RWPE2 (cell line): ENCODE measurements around the gene NFASC.

Experiments used
- ATAC-seq: fragments of 200-7000 bp; cut with Tn5 transposase; 3 replicates; pipeline ENCODE4 v1.9.1; 2021; ENCODE audit warnings: low read depth
- DNase-seq: peaks from one replicate; pipeline ENCODE4 v3.0.0-alpha.2; 2020; ENCODE audit warnings: low spot score
- H3K27ac ChIP-seq: fragments of 450-650 bp; 2 replicates; pipeline ENCODE4 v1.5.1; 2017; ENCODE audit warnings: mild to moderate bottlenecking; ENCODE audit not compliant: poor library complexity, severe bottlenecking
- H3K27me3 ChIP-seq: fragments of 250-450 bp; sonication (Bioruptor Pico); 2 replicates; pipeline ENCODE4 v1.5.1; 2021; ENCODE audit warnings: mild to moderate bottlenecking, moderate library complexity; ENCODE audit not compliant: insufficient read depth, poor library complexity, severe bottlenecking
- H3K36me3 ChIP-seq: fragments of 250-450 bp; sonication (Bioruptor Pico); 2 replicates; pipeline ENCODE4 v1.5.1; 2020; ENCODE audit warnings: low read depth, mild to moderate bottlenecking, moderate library complexity
- H3K4me1 ChIP-seq: fragments of 250-450 bp; sonication (Bioruptor Pico); 2 replicates; pipeline ENCODE4 v1.5.1; 2021; ENCODE audit warnings: mild to moderate bottlenecking, moderate library complexity; ENCODE audit not compliant: insufficient read depth, poor library complexity, severe bottlenecking
- H3K4me3 ChIP-seq: fragments of 250-450 bp; sonication (Bioruptor Pico); 2 replicates; pipeline ENCODE4 v1.5.1; 2021; ENCODE audit warnings: mild to moderate bottlenecking, moderate library complexity; ENCODE audit not compliant: severe bottlenecking
- H3K9me3 ChIP-seq: fragments of 250-450 bp; sonication (Bioruptor Pico); 2 replicates; pipeline ENCODE4 v1.5.1; 2021; ENCODE audit warnings: mild to moderate bottlenecking, moderate library complexity; ENCODE audit not compliant: severe bottlenecking
- CTCF ChIP-seq: fragments of 450-650 bp; IDR thresholded peaks from one replicate; pipeline ENCODE4 v1.5.1; 2017; ENCODE audit warnings: mild to moderate bottlenecking, moderate library complexity; ENCODE audit not compliant: poor library complexity, severe bottlenecking

The NFASC gene

GRCh38 chr1:205056956-205057568 lies 186.4 kb downstream of the NFASC start:
- no peaks in the 10 kb centered on the region for H3K27me3 ChIP-seq
- ATAC-seq = no peak
- no peak overlapping the region for H3K27ac ChIP-seq
- no peaks in the 10 kb centered on the region for H3K9me3 ChIP-seq
- no peak for TF ChIP-seq CTCF
- DNase-seq = no peak
- no peaks in the 10 kb centered on the region for H3K36me3 ChIP-seq
- H3K4me3 ChIP-seq = no peak overlapping the region
- H3K4me1 ChIP-seq = no peaks in the 10 kb centered on the region

GRCh38 chr1:205057808-205058575 lies 187.3 kb downstream of the NFASC start:
- Histone ChIP-seq H3K36me3 (no peaks in the 10 kb centered on the region), H3K27ac (no peak overlapping the region), H3K4me3 (no peak overlapping the region), H3K9me3 (no peaks in the 10 kb centered on the region), H3K4me1 (no peaks in the 10 kb centered on the region), H3K27me3 (no peaks in the 10 kb centered on the region)
- no peak for TF ChIP-seq CTCF
- DNase-seq = no peak
- ATAC-seq = no peak

- Histone ChIP-seq H3K27me3 (no peaks in the 10 kb centered on the region), H3K9me3 (no peaks in the 10 kb centered on the region), H3K36me3 (no peaks in the 10 kb centered on the region), H3K4me1 (no peaks in the 10 kb centered on the region), H3K27ac (no peak overlapping the region), H3K4me3 (no peak overlapping the region)
- ATAC-seq = no peak
- TF ChIP-seq CTCF = no peak
- DNase-seq = no peak
These were observed 188.2 kb downstream of the NFASC start for GRCh38 chr1:205058853-205059252.

DNA sequence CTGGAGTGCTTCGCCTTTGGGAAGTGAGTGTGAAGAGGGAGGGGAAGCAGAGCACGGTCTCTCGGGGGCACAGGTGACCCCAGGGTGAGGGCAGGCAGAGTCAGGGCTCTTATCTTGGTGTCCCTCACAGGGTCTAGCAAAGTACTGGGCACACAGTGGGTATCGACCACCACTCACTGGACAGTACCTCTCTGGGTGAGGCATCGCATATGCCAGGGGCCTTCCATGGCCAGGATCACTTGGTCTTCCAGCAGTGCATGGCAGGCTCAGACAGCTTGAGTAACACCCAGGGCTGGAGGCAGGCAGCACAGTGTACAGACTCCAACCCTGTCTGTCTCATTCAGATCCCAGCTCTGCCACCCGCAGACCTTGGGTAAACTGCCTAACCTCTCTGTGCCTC lies 189.0 kb downstream of the NFASC start:
- H3K27ac ChIP-seq = no peak overlapping the region
- no peak overlapping the region for H3K4me3 ChIP-seq
- DNase-seq = no peak
- ATAC-seq = no peak
- H3K9me3 ChIP-seq = no peaks in the 10 kb centered on the region
- H3K4me1 ChIP-seq = no peaks in the 10 kb centered on the region
- H3K36me3 ChIP-seq = no peaks in the 10 kb centered on the region
- H3K27me3 ChIP-seq = no peaks in the 10 kb centered on the region
- no peak for TF ChIP-seq CTCF

- ATAC-seq (no peak), DNase-seq (no peak)
- Histone ChIP-seq H3K27me3 (no peaks in the 10 kb centered on the region), H3K4me1 (no peaks in the 10 kb centered on the region), H3K9me3 (no peaks in the 10 kb centered on the region), H3K36me3 (no peaks in the 10 kb centered on the region), H3K4me3 (no peak overlapping the region), H3K27ac (no peak overlapping the region)
- no peak for TF ChIP-seq CTCF
These were observed 190.1 kb downstream of the NFASC start for GRCh38 chr1:205060746-205061145.
